Measurements from ENCODE around the gene SDR42E2.
"Not testable (repeated sequence)": the region's sequence is repeated elsewhere in the genome, so short reads cannot be mapped to it uniquely, and the experiment has no call there.

Gene SDR42E2

GRCh38 chr16:22162656-22163009 lies 327 bp downstream of the SDR42E2 start:
- no peak for DNase-seq (ENCODE audit: low read depth)

- DNase-seq (ENCODE audit: low read depth) = no peak
Measured at GRCh38 chr16:22163806-22164205, 1.5 kb downstream of the SDR42E2 start.

GRCh38 chr16:22164482-22164881 lies 2.2 kb downstream of the SDR42E2 start:
- no peak for DNase-seq (ENCODE audit: low read depth)

- DNase-seq (ENCODE audit: low read depth) = no peak
Measured at GRCh38 chr16:22165508-22166285, 3.4 kb downstream of the SDR42E2 start.

GRCh38 chr16:22171953-22172352 lies 9.6 kb downstream of the SDR42E2 start:
- no peak for DNase-seq (ENCODE audit: low read depth)

- not testable (repeated sequence) for DNase-seq (ENCODE audit: low read depth)
Measured at GRCh38 chr16:22172642-22173041, 10.3 kb downstream of the SDR42E2 start.

GRCh38 chr16:22174642-22175041 lies 12.3 kb downstream of the SDR42E2 start:
- no peak for DNase-seq (ENCODE audit: low read depth)

- no peak for DNase-seq (ENCODE audit: low read depth)
Measured at GRCh38 chr16:22177968-22178930, 15.9 kb downstream of the SDR42E2 start.

- no peak for DNase-seq (ENCODE audit: low read depth)
Measured at GRCh38 chr16:22181426-22181825, 19.1 kb downstream of the SDR42E2 start.

- DNase-seq (ENCODE audit: low read depth) = no peak
Measured at GRCh38 chr16:22181843-22182242, 19.5 kb downstream of the SDR42E2 start.

- no peak for DNase-seq (ENCODE audit: low read depth)
Measured at GRCh38 chr16:22183335-22183734, 21.0 kb downstream of the SDR42E2 start.

GRCh38 chr16:22183901-22184614 lies 21.8 kb downstream of the SDR42E2 start:
- no peak for DNase-seq (ENCODE audit: low read depth)

GRCh38 chr16:22184615-22184968 lies 22.3 kb downstream of the SDR42E2 start:
- DNase-seq (ENCODE audit: low read depth) = no peak

GRCh38 chr16:22186517-22186916 lies 24.2 kb downstream of the SDR42E2 start:
- no peak for DNase-seq (ENCODE audit: low read depth)

- DNase-seq (ENCODE audit: low read depth) = no peak
Measured at GRCh38 chr16:22188267-22188594, 25.9 kb downstream of the SDR42E2 start.

GRCh38 chr16:22188595-22189442 lies 26.5 kb downstream of the SDR42E2 start:
- DNase-seq (ENCODE audit: low read depth) = peak; percentile 45

- DNase-seq (ENCODE audit: low read depth) = no peak
Measured at GRCh38 chr16:22189473-22190080, 27.3 kb downstream of the SDR42E2 start.

- peak; percentile 99 for DNase-seq (ENCODE audit: low read depth)
Measured at GRCh38 chr16:22190081-22190775, 27.9 kb downstream of the SDR42E2 start.

GRCh38 chr16:22190776-22191531 lies 28.6 kb downstream of the SDR42E2 start:
- DNase-seq (ENCODE audit: low read depth) = peak; percentile 97
